ENCODE measurements around the gene PGS1. TPM values are rescaled to one million over a fixed set of nuclear protein-coding genes. Genes with fewer than 3 reads are reported as not detected.

PGS1 gene
- total and polyA plus RNA-seq, 2 donors from 2014 or later, result 15.6 to 65.4 TPM

DNA sequence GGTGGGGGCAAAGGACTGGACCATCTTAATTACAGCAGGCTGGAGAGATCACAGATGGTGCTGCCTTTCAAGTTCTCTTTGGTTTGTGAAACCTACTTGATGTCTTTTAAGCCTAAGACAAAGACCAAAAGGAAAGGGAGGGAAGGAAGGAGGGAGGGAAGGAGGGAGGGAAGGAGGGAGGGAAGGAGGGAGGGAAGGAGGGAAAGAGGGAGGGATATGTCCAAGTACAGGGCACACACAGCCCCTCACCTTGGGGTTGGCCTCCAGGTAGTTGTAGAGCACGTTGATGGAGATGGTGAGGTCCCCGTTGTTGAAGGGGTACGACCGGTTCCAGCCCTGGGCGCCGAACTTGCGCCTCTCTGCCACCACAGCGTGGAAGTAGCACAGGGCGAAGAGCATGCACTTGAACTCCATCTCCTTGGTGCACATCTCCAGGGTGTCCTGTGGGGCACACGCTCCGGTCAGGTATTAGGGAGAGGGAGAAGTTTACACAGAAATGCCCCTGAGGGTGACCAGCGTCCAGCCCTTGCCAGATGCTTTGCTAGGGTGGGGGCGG lies 55.4 kb downstream of the PGS1 start:
- DNase-seq, result no peak
- peaks cover 0 to 4% (median 2%) of the 10 kb centered on the region in 3 donors for H3K36me3 ChIP-seq (ENCODE audit: control insufficient read depth in 2 of 3, insufficient read depth in 3 of 3, low read length in 3 of 3)
- H3K4me3 ChIP-seq (ENCODE audit: low read length in 3 of 3), result no peak overlapping the region
- H3K9ac ChIP-seq (ENCODE audit: low read length in 3 of 3), result no peak overlapping the region
- H3K9me3 ChIP-seq (ENCODE audit: control insufficient read depth in 2 of 3, insufficient read depth in 1 of 3, low read length in 3 of 3), result no peaks in the 10 kb centered on the region
- peaks cover 0 to 2% (median 0%) of the 10 kb centered on the region in 3 donors for H3K4me1 ChIP-seq (ENCODE audit: control insufficient read depth in 2 of 3, insufficient read depth in 2 of 3, low read depth in 1 of 3, low read length in 3 of 3)
- H3K27ac ChIP-seq (ENCODE audit: low read depth in 2 of 2, low read length in 2 of 2), result no peak overlapping the region
- intact Hi-C loops (cut with DNase I), result no loop called here
- TF ChIP-seq, protein P1, sequence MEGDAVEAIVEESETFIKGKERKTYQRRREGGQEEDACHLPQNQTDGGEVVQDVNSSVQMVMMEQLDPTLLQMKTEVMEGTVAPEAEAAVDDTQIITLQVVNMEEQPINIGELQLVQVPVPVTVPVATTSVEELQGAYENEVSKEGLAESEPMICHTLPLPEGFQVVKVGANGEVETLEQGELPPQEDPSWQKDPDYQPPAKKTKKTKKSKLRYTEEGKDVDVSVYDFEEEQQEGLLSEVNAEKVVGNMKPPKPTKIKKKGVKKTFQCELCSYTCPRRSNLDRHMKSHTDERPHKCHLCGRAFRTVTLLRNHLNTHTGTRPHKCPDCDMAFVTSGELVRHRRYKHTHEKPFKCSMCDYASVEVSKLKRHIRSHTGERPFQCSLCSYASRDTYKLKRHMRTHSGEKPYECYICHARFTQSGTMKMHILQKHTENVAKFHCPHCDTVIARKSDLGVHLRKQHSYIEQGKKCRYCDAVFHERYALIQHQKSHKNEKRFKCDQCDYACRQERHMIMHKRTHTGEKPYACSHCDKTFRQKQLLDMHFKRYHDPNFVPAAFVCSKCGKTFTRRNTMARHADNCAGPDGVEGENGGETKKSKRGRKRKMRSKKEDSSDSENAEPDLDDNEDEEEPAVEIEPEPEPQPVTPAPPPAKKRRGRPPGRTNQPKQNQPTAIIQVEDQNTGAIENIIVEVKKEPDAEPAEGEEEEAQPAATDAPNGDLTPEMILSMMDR (IDR thresholded peaks at IDR 0.05; ENCODE audit: borderline replicate concordance, extremely low read depth, insufficient read depth), result no peak
- FAIRE-seq, result no peak
- H3K27me3 ChIP-seq (ENCODE audit: control insufficient read depth, insufficient read depth, low read length), result no peaks in the 10 kb centered on the region

GRCh38 chr17:78434455-78435329 lies 56.2 kb downstream of the PGS1 start:
- no peak overlapping the region for H3K27ac ChIP-seq (ENCODE audit: low read depth in 2 of 2, low read length in 2 of 2)
- H3K36me3 ChIP-seq (ENCODE audit: control insufficient read depth in 2 of 3, insufficient read depth in 3 of 3, low read length in 3 of 3), result peaks cover 0 to under 1% (median 0%) of the 10 kb centered on the region in 3 donors
- TF ChIP-seq, protein P1 (IDR thresholded peaks at IDR 0.05; ENCODE audit: borderline replicate concordance, extremely low read depth, insufficient read depth), result no peak
- peaks cover 0 to 2% (median 0%) of the 10 kb centered on the region in 3 donors for H3K4me1 ChIP-seq (ENCODE audit: control insufficient read depth in 2 of 3, insufficient read depth in 2 of 3, low read depth in 1 of 3, low read length in 3 of 3)
- H3K27me3 ChIP-seq (ENCODE audit: control insufficient read depth, insufficient read depth, low read length), result no peaks in the 10 kb centered on the region
- intact Hi-C loops (cut with DNase I), result no loop called here
- DNase-seq (no peak), FAIRE-seq (no peak)
- no peaks in the 10 kb centered on the region for H3K9me3 ChIP-seq (ENCODE audit: control insufficient read depth in 2 of 3, insufficient read depth in 1 of 3, low read length in 3 of 3)
- no peak overlapping the region for H3K4me3 ChIP-seq (ENCODE audit: low read length in 3 of 3)
- H3K9ac ChIP-seq (ENCODE audit: low read length in 3 of 3), result no peak overlapping the region

DNA sequence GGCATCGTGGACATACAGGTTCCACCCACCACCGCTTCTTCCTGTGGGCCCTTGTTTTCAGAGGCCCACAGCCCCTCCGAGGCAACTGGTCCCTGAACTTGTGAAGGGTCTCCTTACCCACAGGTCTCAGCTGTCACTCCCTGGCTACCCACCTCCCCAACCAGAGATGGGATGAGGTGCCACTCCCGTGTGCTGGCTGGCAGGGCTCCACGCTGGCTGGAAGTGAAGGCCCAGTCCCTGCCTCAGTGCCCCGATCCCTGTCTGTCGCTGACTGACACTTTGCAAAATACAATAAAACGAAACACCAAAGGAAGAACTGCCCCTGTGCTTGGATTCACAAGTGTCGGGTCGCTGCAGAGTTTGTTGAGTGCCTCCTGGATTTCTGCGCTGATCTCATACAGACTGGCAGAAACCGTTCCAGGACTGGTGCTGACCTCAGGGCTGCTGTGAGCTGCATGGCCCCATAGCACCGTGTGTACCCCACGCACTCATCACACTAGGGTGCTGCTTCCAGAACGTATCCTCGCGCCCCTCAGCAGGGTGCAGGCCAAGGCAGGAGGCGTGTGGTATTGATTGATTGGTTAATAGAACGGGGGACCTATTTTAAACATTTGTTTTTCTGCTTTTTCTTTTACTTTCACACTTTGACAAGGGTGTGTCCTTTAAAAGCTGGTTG lies 57.0 kb downstream of the PGS1 start:
- no peak for FAIRE-seq
- no peak for DNase-seq
- Histone ChIP-seq H3K9ac (ENCODE audit: low read length in 3 of 3) (no peak overlapping the region), H3K9me3 (ENCODE audit: control insufficient read depth in 2 of 3, insufficient read depth in 1 of 3, low read length in 3 of 3) (no peaks in the 10 kb centered on the region), H3K27ac (ENCODE audit: low read depth in 2 of 2, low read length in 2 of 2) (no peak overlapping the region), H3K4me1 (ENCODE audit: control insufficient read depth in 2 of 3, insufficient read depth in 2 of 3, low read depth in 1 of 3, low read length in 3 of 3) (peaks cover 0 to 2% (median 0%) of the 10 kb centered on the region in 3 donors), H3K27me3 (ENCODE audit: control insufficient read depth, insufficient read depth, low read length) (no peaks in the 10 kb centered on the region), H3K36me3 (ENCODE audit: control insufficient read depth in 2 of 3, insufficient read depth in 3 of 3, low read length in 3 of 3) (no peaks in the 10 kb centered on the region), H3K4me3 (ENCODE audit: low read length in 3 of 3) (no peak overlapping the region)
- TF ChIP-seq, protein P1 (IDR thresholded peaks at IDR 0.05; ENCODE audit: borderline replicate concordance, extremely low read depth, insufficient read depth), result no peak
- intact Hi-C loops (cut with DNase I), result no loop called here

Measured in kidney (tissue), 14 donors.